HG02759 (cell line): ENCODE results near the gene PDHX.

Source experiments
- ATAC-seq: cut with Tn5 transposase; IDR thresholded peaks from one replicate; pipeline ENCODE4 v1.9.1; 2021; ENCODE audit warnings: mild to moderate bottlenecking, moderate library complexity; ENCODE audit not compliant: unreplicated experiment

Gene PDHX

DNA sequence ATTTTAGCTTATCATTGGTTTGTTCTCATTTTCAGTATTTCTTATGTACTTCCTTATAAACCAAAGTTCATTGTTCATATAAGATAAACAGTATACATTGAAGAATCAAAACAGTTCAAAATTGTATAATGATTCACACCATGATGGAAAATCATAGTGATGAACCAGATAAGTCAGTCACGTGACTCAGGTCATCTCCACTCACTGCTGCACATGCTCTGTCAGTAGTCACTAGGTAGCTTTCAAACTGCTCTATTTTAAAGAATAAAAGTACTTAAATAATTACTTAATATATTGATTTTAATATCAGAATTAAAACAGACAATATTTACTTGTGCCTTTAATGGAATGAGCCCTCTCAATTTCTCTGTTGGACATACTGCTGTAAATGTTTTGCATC lies 37.5 kb downstream of the PDHX start:
- no peak for ATAC-seq

DNA sequence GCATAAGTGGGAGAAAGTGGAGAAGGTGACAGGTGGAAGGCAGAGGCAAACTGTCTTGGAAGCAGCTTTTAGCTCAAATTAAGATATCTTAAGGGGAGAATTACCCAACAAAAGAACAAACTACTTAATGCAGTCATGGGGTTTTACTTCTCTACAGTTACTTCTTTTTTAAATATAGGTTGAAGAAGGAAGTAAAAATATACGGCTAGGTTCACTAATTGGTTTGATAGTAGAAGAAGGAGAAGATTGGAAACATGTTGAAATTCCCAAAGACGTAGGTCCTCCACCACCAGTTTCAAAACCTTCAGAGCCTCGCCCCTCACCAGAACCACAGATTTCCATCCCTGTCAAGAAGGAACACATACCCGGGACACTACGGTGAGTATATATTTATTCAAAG lies 40.8 kb downstream of the PDHX start:
- ATAC-seq = no peak

DNA sequence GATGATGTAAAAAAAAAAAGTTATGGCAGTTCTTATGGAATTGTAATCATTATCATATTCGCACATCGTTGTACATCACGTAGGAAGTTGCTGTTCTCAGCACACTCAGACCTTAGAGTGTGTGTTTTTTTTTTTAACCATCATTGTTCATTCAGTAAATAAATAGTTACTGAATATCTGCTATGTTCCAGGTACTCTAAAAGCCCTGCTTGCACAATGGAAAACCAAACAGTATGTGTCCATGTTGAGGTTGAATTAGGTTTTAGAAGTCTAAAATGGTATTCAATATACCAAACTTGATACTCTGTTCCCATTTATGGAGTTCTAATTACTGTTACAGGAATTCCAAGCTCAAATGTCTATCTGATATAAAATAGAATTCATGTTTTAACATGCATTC lies 41.2 kb downstream of the PDHX start:
- no peak for ATAC-seq

DNA sequence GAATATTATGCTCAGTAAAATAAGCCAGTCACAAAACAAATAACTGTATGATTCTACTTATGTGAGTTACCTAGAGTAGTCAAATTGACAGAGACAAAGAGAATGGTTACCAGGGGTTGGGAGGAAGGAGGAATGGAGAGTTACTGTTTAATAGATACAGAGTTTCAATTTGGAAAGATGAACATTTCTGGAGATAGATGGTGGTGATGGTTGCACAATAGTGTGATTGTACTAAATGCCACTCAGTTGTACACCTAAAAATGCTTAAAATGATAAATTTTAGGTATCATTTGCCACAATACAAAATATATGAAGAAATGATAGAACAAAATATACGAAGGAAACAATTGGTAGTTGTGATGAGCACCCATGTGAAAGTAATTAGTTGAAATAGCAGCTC lies 43.4 kb downstream of the PDHX start:
- ATAC-seq = no peak

DNA sequence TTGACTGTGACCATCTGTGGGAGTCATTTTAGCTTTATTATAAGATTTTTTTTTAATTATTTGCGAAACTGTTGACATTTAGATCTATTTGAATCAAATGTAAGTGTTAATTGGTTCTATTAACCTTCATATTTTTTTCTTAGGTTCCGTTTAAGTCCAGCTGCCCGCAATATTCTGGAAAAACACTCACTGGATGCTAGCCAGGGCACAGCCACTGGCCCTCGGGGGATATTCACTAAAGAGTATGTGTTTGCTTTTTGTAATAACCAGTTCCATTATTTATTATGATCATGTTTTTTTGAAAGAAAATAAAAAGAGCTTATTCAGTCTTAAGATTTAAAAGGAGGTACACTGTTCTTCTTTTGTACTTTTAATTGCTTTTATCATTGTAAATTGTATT lies 43.9 kb downstream of the PDHX start:
- ATAC-seq = no peak

DNA sequence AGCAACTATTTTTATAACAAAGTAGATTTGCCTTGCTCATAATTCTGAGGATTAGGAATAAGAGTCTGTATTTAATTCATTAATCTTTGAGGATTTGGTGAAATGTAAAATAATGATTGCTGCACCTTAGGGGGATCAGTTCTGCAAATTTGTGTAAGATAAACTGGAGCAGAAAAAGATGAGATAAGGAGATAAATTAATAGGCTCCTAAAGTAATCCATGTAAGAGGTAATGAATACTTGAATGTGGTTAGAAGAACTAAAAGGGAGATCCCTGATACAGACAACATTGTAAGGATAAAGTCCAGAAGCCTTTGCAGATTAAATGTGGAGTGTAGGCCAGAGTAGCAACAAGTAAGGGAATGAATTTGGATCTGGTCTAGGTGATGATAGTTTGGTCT lies 45.6 kb downstream of the PDHX start:
- ATAC-seq = no peak

DNA sequence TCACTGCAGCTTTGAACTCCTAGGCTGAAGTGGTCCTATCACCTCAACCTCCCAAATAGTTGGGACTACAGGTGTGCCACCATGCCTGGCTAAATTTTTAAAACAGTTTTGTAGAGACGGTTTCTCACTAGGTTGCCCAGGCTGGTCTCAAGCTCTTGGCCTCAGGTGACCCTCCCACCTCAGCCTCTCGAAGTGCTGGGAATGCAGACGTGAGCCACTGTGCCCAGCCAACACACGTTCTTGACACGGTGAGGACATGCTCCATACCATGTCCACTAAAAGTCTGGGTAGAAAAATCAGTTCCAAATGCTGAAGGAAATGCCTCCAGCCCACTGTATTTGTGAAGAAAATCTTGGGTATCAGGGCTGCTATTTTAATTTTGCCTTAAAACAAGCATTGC lies 46.9 kb downstream of the PDHX start:
- ATAC-seq = no peak

DNA sequence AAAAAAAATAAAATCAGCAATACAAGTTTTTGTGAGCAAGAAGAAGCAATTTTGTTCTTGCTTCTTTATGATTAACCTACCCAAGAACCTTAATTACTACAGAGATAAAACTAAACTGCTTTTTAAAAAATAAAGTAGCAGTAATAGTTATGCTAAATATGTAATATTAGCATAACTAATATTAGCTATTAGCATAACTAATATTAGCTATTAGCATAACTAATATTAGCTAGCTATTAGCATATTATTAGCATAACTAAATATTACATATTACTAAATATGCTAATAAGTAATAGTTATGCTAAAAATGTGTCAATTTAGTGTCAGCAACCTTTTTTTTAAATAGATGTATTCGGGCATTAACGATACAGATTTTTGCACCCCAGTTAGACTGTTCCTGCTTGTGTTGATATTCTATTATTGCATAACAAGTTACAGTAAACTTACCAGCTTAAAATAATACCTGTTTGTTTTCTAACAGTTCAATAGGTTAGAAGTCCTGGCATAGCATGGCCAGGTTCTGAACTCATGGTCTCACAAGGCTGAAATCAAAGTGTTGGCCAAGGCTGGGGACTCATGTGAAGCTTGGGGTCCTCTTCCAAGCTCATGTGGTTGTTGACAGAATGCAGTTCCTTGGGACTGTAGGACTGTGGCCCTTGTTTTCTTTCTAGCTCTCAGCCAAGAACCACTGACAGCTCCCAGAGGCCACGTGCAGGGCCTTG lies 48.4 kb downstream of the PDHX start:
- ATAC-seq = no peak

DNA sequence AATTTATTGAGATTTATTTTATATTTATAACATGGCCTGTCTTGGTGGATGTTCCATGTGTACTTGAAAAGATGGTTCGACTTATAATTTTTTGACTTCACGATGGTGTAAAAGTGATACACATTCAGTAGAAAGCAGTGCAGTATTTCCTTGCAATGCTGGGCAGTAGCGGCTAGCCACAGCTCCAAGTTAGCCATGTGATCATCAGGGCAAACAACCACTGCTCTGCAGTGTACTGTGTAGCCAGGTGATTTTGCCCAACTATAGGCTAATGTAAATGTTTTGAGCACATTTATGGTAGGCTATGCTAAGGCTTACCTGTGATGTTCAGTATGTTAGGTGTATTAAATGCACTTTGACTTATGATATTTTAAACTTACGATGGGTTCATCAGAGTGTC lies 52.4 kb downstream of the PDHX start:
- ATAC-seq = no peak

DNA sequence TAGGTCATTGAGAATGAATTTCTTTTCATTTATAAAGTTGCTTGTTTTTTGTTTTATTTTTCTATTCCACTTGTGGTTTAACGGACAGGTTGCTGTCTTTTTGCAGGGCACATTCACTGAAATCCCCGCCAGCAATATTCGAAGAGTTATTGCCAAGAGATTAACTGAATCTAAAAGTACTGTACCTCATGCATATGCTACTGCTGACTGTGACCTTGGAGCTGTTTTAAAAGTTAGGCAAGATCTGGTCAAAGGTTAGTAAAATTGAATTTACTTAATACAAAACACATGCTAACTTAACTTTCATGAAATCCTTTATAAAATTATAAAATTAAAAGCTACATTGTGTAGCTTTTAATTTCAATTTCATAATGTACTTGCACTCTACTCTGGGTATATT lies 53.6 kb downstream of the PDHX start:
- ATAC-seq = no peak

DNA sequence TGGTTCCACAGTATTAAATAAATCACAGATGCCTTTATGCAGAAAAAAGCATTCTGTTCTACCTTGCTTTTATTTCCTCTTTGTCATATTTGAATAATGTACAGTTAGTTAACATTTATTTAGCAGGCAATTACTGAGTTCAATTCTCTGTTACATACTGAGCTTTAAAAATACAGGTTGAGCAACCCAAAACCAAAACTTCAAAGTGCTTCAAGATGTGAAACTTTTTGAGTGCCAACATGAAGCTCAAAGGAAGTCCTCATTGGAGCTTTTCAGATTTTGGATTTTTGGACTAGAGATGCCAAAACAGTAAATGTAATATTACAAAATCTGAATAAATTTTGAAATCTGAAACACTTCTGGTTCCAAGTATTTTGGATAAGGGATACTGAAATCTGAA lies 54.1 kb downstream of the PDHX start:
- no peak for ATAC-seq

DNA sequence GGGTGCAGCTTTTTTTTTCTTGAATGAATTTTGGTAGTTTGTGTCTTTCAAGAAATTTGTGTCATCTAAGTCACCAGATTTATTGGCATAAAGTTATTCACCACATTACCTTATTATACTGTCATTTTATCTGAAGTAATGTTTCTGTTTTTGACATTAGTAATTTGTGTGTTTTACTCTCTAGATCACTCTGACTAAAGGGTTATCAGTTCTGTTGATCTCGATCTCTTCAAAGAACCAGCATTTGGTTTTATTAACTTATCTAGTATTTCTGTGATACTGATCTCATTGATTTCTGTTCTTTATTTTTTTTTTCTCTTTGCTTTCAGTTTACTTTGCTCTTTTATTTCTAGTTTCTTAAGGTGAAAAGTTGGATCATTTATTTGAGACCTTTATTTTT lies 55.5 kb downstream of the PDHX start:
- no peak for ATAC-seq

DNA sequence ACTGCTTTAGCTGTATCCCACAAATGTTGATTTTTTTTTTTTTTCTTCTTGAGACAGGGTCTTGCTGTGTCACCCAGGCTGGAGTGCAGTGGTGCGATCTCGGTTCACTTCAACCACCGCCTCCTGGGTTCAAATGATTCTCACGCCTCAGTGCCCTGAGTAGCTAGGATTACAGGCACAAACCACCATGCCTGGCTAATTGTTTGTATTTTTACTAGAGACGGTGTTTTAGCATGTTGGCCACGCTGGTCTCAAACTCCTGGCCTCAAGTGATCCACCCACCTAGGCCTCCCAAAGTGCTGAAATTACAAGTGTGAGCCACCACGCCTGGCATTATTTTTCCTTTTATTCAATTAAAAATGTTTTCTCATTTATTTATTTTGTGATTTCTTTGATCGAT lies 55.9 kb downstream of the PDHX start:
- ATAC-seq = no peak

DNA sequence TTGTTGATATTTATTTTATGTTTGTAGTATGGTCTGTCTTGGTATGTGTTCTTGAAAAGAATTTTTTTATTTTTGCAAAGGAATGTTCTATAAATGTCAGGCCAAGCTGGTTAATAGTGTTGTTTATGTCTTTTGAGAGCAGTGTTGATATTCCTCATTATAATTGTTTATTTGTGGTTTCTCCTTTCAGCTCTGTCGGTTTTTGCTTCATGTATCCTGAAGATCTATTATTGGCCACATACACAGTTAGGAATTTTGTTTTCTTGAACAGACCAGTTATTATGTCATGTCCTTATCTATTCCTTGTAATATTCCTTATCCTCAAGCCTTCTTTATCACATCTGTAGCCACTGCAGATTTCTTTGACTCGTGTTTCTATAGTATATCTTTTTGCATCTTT lies 56.5 kb downstream of the PDHX start:
- ATAC-seq = no peak

DNA sequence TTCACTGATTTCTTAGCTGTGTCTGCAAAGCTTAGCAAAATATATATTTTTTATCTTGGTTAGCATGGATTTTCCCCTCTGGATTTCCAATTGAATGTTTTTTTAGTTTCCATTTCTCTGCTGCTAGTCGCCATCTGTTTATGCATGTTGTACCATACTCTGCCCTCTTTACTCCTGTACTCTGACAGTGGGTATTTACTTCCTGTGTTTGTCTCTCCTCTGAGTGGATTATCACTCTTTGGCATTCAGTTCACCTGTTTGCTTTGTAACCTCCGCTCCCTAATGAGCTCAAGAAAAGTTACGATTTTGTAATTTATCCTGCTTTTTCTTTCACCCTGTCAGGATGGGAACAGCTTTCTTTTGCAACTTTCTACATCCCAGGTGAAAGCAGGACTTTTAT lies 59.1 kb downstream of the PDHX start:
- no peak for ATAC-seq

DNA sequence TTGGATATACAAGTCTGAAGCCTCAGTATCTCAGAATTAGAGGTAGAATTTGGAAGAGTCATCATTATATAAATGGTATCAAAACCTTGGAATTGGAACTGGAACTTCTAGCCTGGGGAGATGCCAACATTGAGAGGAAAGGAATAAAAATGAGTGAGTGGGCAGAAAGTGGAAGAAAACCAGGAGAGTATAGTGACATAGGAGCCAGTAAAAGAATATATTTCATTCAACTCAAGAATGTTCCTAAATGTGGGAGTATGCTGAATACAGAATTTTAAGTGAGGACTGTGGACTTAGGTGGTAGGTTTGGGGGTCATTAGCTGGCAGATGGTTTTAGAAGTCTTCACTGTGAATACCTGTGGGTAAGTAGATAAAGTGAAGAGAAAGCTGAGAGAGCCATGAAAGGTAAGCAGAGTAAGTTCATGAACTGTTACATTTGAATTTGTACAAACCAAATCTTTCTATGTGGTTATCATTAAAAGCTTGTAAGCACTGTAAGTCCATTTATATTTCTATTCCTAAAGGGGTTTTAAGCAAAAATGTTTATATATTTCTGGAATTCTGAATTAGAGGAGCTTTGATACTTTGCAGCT lies 60.2 kb downstream of the PDHX start:
- no peak for ATAC-seq

DNA sequence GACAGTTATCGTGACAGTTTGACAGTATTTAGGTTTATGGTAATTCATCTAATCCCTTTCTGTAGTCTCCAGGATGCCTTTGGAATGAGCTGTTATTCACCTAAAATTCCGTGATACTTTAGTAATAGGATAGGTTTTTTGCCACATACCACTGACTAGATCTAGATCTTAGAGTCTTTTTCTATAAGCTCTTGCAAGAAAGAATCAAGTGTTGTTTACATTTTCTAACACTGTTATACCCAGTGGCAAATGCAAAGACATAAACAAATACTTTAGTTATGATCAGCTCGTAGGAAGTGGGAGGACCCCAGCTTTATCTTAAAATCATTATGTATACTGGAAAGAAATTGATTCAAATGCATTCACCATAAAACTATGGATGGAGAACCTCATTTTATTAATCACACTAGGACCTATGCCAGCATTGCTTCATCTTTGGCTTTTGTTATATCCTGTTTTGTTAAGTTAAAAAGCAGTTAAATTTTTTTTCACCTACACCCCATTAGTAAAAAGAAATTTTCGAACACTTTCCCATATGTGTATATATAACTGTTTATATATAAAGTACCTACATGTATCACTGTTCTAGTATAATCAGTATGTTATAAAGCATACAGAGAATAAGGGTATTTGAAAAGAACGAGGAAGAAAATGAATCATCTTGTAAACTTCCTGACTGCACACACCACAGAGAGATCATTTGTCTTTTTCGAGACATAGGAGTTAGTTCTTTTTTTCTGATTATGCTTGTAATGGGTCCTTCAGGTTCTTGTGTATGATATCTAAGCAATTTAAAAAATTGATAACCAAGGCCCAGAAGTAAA lies 60.9 kb downstream of the PDHX start:
- ATAC-seq = no peak

DNA sequence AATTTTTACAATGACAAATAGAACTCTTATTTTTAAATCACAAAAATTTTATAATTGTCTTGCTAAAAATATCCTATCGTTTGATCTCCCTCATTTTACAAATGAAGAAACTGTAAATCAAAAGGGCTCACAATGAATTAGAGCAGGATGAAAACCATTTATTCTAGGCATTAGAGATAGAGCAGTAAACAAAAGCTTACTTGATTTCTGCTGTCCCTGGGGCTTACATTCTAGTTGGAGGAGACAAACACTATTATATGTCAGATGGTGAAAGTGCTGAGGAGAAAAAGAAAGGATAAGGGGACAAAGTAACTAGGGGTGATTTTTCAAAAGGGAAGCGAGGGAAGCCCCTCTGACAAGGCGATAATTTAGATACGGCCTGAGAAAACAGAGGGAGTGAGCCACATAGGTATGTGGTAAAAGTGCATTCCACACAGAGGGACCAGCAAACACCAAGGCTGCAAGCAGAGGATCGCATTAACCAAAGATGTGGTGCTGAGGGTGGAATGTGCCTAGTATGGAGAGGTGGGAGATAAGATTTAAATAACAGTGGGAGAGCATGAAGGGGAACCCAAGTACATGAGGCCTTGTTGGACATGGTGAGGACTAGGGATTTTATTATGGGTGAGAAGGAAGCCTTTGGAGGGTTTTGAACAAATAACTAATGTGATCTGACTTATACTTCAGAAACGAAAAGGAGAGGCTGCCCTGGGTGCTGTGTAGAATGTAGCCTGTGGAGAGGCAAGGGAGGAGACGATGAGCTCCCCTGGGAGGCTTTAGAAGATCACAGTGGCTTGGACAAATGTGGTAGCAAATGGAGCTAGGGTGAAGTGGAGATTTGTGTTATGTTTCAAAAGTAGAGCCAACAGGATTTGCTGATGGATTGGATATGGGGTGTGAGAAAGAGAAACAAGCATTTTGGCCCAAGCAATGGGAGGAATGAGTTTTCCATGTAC lies 62.1 kb downstream of the PDHX start:
- no peak for ATAC-seq

DNA sequence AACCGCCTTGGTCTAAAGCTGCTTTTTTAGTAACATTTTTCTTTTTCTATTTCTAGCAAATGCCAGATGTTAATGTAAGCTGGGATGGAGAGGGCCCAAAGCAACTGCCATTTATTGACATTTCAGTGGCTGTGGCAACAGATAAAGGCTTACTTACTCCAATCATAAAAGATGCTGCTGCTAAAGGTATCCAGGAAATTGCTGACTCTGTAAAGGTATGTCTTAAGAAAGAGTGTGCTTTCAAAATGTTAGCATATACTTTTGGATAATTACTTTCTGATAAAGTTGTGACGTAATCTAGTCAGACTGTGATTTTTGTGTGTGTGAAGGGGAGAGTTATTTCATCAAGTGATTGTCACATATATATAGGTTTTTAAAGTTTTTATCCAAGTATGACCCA lies 68.1 kb downstream of the PDHX start:
- ATAC-seq = no peak

DNA sequence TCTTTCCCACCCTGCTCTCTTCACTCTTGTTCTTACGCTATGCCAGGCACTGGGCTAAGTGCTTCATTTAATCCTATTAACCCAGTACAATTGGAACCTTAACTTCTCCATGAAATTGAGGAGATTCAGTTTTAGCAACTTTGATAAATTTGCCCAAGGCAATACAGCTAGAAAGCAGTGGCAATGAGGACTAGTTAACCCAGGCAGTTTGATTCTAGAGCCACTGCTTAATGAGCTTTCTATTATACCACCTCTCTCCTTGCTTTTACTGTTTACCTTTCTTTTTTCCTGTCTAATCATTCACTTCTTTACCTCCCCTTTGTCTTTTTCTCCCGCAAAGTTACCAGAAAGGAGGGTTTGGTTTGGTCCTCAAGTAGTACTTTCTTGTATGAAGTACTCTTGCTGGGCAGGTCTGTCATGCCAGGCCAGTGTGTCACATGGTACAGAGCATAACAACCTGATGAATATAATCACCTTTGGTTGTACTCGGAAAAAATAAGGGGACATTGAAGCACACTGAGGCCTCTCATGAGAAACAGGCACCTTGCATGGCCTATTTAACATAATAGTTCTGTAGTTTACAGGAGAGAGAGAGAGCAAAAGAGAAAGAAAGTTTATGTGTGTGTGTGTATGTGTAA lies 70.6 kb downstream of the PDHX start:
- no peak for ATAC-seq

DNA sequence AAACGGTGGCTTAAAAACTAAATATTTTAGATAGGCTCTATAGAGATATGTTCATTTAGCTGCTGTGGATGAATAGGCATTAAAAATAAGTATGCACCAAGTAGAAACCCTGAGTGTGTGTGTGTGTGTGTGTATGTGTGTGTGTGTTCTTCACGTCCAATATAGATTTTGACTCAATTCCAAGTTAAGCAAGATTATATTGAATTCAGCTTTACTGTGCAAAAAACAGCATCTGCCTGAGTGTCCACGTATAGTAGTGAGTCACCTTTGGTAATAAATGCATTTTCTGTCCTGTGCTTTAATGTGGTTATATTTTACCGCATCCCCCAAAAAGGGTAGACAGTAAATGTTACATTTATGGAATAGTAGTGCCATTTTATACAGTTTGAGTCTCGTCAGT lies 71.2 kb downstream of the PDHX start:
- ATAC-seq = no peak
